ENCODE measurements around the gene ISYNA1. TPM values are rescaled to one million over a fixed set of nuclear protein-coding genes. Genes with fewer than 3 reads are reported as not detected.

ISYNA1 gene
- total and polyA plus RNA-seq, 10 donors: 31.7 to 82.3 (median 45.4) TPM

- H3K36me3 ChIP-seq: peaks cover 0 to 27% (median 0%) of the 10 kb centered on the region in 6 donors
- peaks cover 21 to 99% (median 79%) of the 10 kb centered on the region in 6 donors for H3K4me1 ChIP-seq
- no peaks in the 10 kb centered on the region for H3K9me3 ChIP-seq
- TF ChIP-seq POLR2A (IDR thresholded peaks at IDR 0.05) (no peak), POLR2AphosphoS5 (IDR thresholded peaks at IDR 0.05) (peak; percentile 42 to 80 (median 77)), CTCF (IDR thresholded peaks at IDR 0.05 in 8 of 11, conservative IDR thresholded peaks at IDR 0.05 in 3 of 11) (peak in 2 of 11 experiments; percentile 5 to 13)
- DNase-seq: peak; percentile 96
- H3K27ac ChIP-seq: peak overlapping the region; percentile 55 to 92 (median 82)
- intact Hi-C loops (cut with DNase I; ENCODE audit: low total_unique reads): no loop called here
- peak overlapping the region; percentile 28 to 78 (median 50) for H3K4me3 ChIP-seq
- peaks cover 0 to 23% (median 0%) of the 10 kb centered on the region in 7 donors for H3K27me3 ChIP-seq (replicated peaks in 1 of 7)
- 0 to 7% (median 2%) methylated on average over 14 to 75 of the region's 77 CpGs for WGBS, 5 donors
Measured at GRCh38 chr19:18428787-18429674, 8.9 kb downstream of the ISYNA1 start.

GRCh38 chr19:18428173-18428786 is 9.7 kb downstream of the ISYNA1 start:
- DNase-seq: no peak
- H3K9me3 ChIP-seq: no peaks in the 10 kb centered on the region
- TF ChIP-seq CTCF (IDR thresholded peaks at IDR 0.05 in 8 of 11, conservative IDR thresholded peaks at IDR 0.05 in 3 of 11): no peak
- TF ChIP-seq POLR2A (IDR thresholded peaks at IDR 0.05): no peak
- no peak for TF ChIP-seq POLR2AphosphoS5 (IDR thresholded peaks at IDR 0.05)
- H3K4me1 ChIP-seq: peaks cover 26 to 100% (median 83%) of the 10 kb centered on the region in 6 donors
- WGBS, 5 donors: 65 to 89% (median 76%) methylated on average over 9 to 17 of the region's 17 CpGs
- peaks cover 0 to 27% (median 0%) of the 10 kb centered on the region in 6 donors for H3K36me3 ChIP-seq
- H3K4me3 ChIP-seq: peak overlapping the region in 5 of 8 donors; percentile 46 to 78 (median 54)
- peaks cover 0 to 16% (median 0%) of the 10 kb centered on the region in 7 donors for H3K27me3 ChIP-seq (replicated peaks in 1 of 7)
- intact Hi-C loops (cut with DNase I; ENCODE audit: low total_unique reads): no loop called here
- H3K27ac ChIP-seq: peak overlapping the region; percentile 55 to 92 (median 82)

DNA sequence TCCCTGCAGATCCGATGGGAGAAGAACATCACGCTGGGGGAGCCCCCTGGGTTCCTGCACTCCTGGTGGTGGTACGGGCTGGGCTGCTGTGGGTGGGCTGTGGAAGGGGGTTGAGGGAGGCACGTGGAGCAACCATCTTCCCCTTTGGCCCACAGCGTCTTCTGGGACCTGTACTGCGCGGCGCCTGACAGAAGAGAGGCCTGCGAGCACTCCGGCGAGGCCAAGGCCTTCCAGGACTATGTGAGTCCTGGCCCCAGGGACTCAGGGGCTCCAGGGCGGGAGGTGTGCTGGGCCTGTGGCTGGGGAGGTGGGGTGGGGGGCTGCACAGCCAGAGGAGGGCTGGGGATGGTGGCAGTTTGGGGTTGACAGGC is 10.2 kb downstream of the ISYNA1 start:
- intact Hi-C loops (cut with DNase I; ENCODE audit: low total_unique reads): no loop called here
- TF ChIP-seq CTCF (IDR thresholded peaks at IDR 0.05 in 8 of 11, conservative IDR thresholded peaks at IDR 0.05 in 3 of 11) (no peak), POLR2A (IDR thresholded peaks at IDR 0.05) (no peak), POLR2AphosphoS5 (IDR thresholded peaks at IDR 0.05) (no peak)
- Histone ChIP-seq H3K4me3 (no peak overlapping the region), H3K36me3 (peaks cover 0 to 27% (median 0%) of the 10 kb centered on the region in 6 donors), H3K4me1 (peaks cover 32 to 100% (median 83%) of the 10 kb centered on the region in 6 donors), H3K9me3 (no peaks in the 10 kb centered on the region), H3K27ac (peak overlapping the region in 3 of 8 donors; percentile 85 to 92 (median 90)), H3K27me3 (replicated peaks in 1 of 7) (peaks cover 0 to 10% (median 0%) of the 10 kb centered on the region in 7 donors)
- DNase-seq: no peak
- WGBS, 5 donors: 76 to 95% (median 85%) methylated on average over 4 to 12 of the region's 12 CpGs
